GM12878 (cell line): ENCODE results near the gene SLC15A5. TPM values are rescaled to one million over a fixed set of nuclear protein-coding genes. Genes with fewer than 3 reads are reported as not detected.

Source experiments
- ATAC-seq: fragments of 200-7000 bp; cut with Tn5 transposase; 3 replicates; pipeline ENCODE4 v1.9.1; 2020; ENCODE audit warnings: mild to moderate bottlenecking, moderate library complexity
- BruUV-seq: library from RNA; stranded (reverse); fragments of 400-500 nt; replicated peaks from 2 replicates; lab custom pipeline; 2021; lab: Mats Ljungman, UMichigan
- CTCF ChIA-PET: fragments of 300-600 bp; sonication (Branson Sonifier 250); formaldehyde crosslinking; extraction: SDS; loops from one replicate; lab custom pipeline; 2021; ENCODE audit warnings: inconsistent platforms; lab: Yijun Ruan, JAX
- POLR2A ChIA-PET: fragments of 350-600 bp; formaldehyde crosslinking; extraction: SDS; loops from one replicate; lab custom pipeline; 2021; ENCODE audit warnings: inconsistent platforms; lab: Charles Lee
- RAD21 ChIA-PET: fragments of 300-600 bp; sonication (Branson Sonifier 250); formaldehyde crosslinking; loops from one replicate; lab custom pipeline; 2023; ENCODE audit warnings: antibody characterized with exemption; ENCODE audit not compliant: unreplicated experiment; lab: Charles Lee
- SMC1A ChIA-PET: fragments of 300-600 bp; sonication (Branson Sonifier 250); formaldehyde crosslinking; loops from one replicate; lab custom pipeline; 2023; ENCODE audit not compliant: unreplicated experiment, uncharacterized antibody; lab: Charles Lee
- DNase-seq: peaks from one replicate; pipeline ENCODE4 v3.0.0-alpha.2; 2011; ENCODE audit warnings: low read depth, low spot score
- FAIRE-seq: peaks from 3 replicates; lab custom pipeline; 2011; peaks lifted over from hg19 to GRCh38; lab: Jason Lieb, UNC
- H2AFZ ChIP-seq: 2 replicates; pipeline ENCODE4 v1.6.0; 2011; ENCODE audit warnings: low read depth, low read length, control low read depth; ENCODE audit not compliant: control insufficient read depth
- H3K27ac ChIP-seq: 2 replicates; pipeline ENCODE4 v1.5.1; 2011; ENCODE audit warnings: control low read depth; ENCODE audit not compliant: control insufficient read depth, insufficient read depth
- H3K27me3 ChIP-seq, 2 experiments: replicated peaks in 1 of 2; 2 replicates each; pipeline versions ENCODE4 v1.6.0 to v1.6.1; 2011; ENCODE audit warnings: low read length in 1 of 2; ENCODE audit not compliant: control insufficient read depth in 2 of 2, insufficient read depth in 2 of 2
- H3K36me3 ChIP-seq, 2 experiments: 2 replicates each; pipeline ENCODE4 v1.5.1; 2011; ENCODE audit warnings: low read length in 1 of 2; ENCODE audit not compliant: control insufficient read depth in 2 of 2, insufficient read depth in 2 of 2
- H3K4me1 ChIP-seq: 2 replicates; pipeline ENCODE4 v1.6.1; 2011; ENCODE audit warnings: mild to moderate bottlenecking, low read length, moderate library complexity, mixed read lengths; ENCODE audit not compliant: control insufficient read depth, insufficient read depth
- H3K4me2 ChIP-seq: 2 replicates; pipeline ENCODE4 v1.6.0; 2011; ENCODE audit warnings: control low read depth; ENCODE audit not compliant: control insufficient read depth, insufficient read depth
- H3K4me3 ChIP-seq: fragments of 200-600 bp; sonication (generic); 2 replicates; pipeline ENCODE4 v1.5.1; 2016
- H3K79me2 ChIP-seq: 2 replicates; pipeline ENCODE4 v1.6.0; 2011; ENCODE audit warnings: low read length; ENCODE audit not compliant: control insufficient read depth, insufficient read depth
- H3K9ac ChIP-seq: 2 replicates; pipeline ENCODE4 v1.8.0; 2011; ENCODE audit warnings: low read length, control low read depth, mixed read lengths; ENCODE audit not compliant: control insufficient read depth, insufficient read depth
- H3K9me3 ChIP-seq: replicated peaks from 3 replicates; pipeline ENCODE4 v1.5.1; 2011; ENCODE audit warnings: mild to moderate bottlenecking, low read length; ENCODE audit not compliant: control insufficient read depth, insufficient read depth
- H4K20me1 ChIP-seq: 2 replicates; pipeline ENCODE4 v1.6.0; 2011; ENCODE audit not compliant: control insufficient read depth, insufficient read depth
- BHLHE40 ChIP-seq, 2 experiments: fragments of 450-650 bp in 1 of 2; IDR thresholded peaks; 2 replicates each; pipeline ENCODE4 v1.6.1; 2011 to 2017; ENCODE audit warnings: low read depth in 2 of 2, borderline replicate concordance in 1 of 2, improper control_type of control experiment in 1 of 2, low read length in 1 of 2, mild to moderate bottlenecking in 1 of 2
- HDAC6 ChIP-seq: fragments of 200-600 bp; sonication (generic); IDR thresholded peaks from one replicate; pipeline ENCODE4 v1.8.0; 2017; ENCODE audit warnings: antibody characterized with exemption; ENCODE audit not compliant: unreplicated experiment
- NFXL1 ChIP-seq: fragments of 450-650 bp; IDR thresholded peaks from 2 replicates; pipeline ENCODE4 v1.6.1; 2017; ENCODE audit warnings: antibody characterized with exemption, mild to moderate bottlenecking, borderline replicate concordance
- POLR2AphosphoS5 ChIP-seq: IDR thresholded peaks from 2 replicates; pipeline ENCODE4 v1.6.1; 2011; ENCODE audit warnings: mild to moderate bottlenecking, low read length, inconsistent platforms
- RAD21 ChIP-seq: IDR thresholded peaks from 2 replicates; pipeline ENCODE4 v1.6.1; 2011; ENCODE audit warnings: mild to moderate bottlenecking, low read depth, low read length, moderate library complexity; ENCODE audit not compliant: insufficient read depth
- RBBP5 ChIP-seq: fragments of 200-600 bp; sonication (generic); conservative IDR thresholded peaks from 2 replicates; pipeline ENCODE4 v1.6.1; 2016
- SMAD1 ChIP-seq: fragments of 450-650 bp; IDR thresholded peaks from 2 replicates; pipeline ENCODE4 v1.6.1; 2018; ENCODE audit warnings: mild to moderate bottlenecking, low read depth; ENCODE audit not compliant: partially characterized antibody
- ZNF207 ChIP-seq: fragments of 450-650 bp; IDR thresholded peaks from 2 replicates; pipeline ENCODE4 v1.6.1; 2014; ENCODE audit warnings: antibody characterized with exemption, mild to moderate bottlenecking, borderline replicate concordance
- ZNF384 ChIP-seq: IDR thresholded peaks from 2 replicates; pipeline ENCODE4 v1.6.1; 2012; ENCODE audit warnings: low read depth, mild to moderate bottlenecking, low read length, improper control_type of control experiment, borderline replicate concordance
- WGBS: methylation state at CpG from one replicate; pipeline ENCODE4 v1.1.6; 2016; ENCODE audit warnings: low lambda C conversion rate; ENCODE audit not compliant: insufficient replicate concordance, insufficient coverage; ENCODE audit errors: missing lambda C conversion rate; 5-methylcytosine and 5-hydroxymethylcytosine counted together
- in situ Hi-C: fragments of 300-500 bp; cut with MboI; formaldehyde crosslinking; loops from 9 replicates; pipeline ENCODE4 v1.14.3; 2018; ENCODE audit warnings: mixed read lengths
- intact Hi-C: fragments of 100-400 bp; cut with micrococcal nuclease; formaldehyde crosslinking; loops from one replicate; pipeline ENCODE4 v1.14.2; 2022; ENCODE audit not compliant: unreplicated experiment
- polyA plus RNA-seq, 11 experiments: library from polyadenylated mRNA; depleted of rRNA in 4 of 11; unstranded in 6 of 11; stranded (reverse) in 5 of 11; fragments of >200 nt; fragmentation: Nextera tagmentation in 4 of 11; fragmentation: Illumina TruSeq in 1 of 11; extraction: Ambion mirVana in 4 of 11; extraction: Trizol in 1 of 11; gene quantifications; 1 replicate in 1 of 11; 2 replicates in 10 of 11; pipeline versions ENCODE4 v1.2.1 to v1.2.3, GENCODE V29; 2011 to 2016; ENCODE audit warnings: inconsistent platforms in 2 of 11, missing spikeins in 2 of 11, low read depth in 1 of 11
- total RNA-seq, 4 experiments: library from RNA; depleted of rRNA in 3 of 4; stranded (reverse); fragments of >200 nt in 3 of 4; fragmentation: Illumina TruSeq in 1 of 4; extraction: Trizol in 1 of 4; gene quantifications; 2 replicates each; pipeline versions ENCODE4 v1.2.1 to v1.2.3, GENCODE V29; 2013 to 2021
- TF ChIP-seq, protein P1 (sequence below): fragments of 450-650 bp; IDR thresholded peaks from 2 replicates; pipeline ENCODE4 v1.6.1; 2016; ENCODE audit warnings: mild to moderate bottlenecking
- TF ChIP-seq, protein P2 (sequence below): IDR thresholded peaks from 2 replicates; pipeline ENCODE4 v1.6.1; 2012; ENCODE audit warnings: low read depth, low read length, improper control_type of control experiment
- TF ChIP-seq, protein P3 (sequence below): fragments of 150-350 bp; IDR thresholded peaks from 2 replicates; pipeline ENCODE4 v1.6.1; 2016; ENCODE audit warnings: low read depth, low read length
- TF ChIP-seq, protein P4 (sequence below): fragments of 450-650 bp; conservative IDR thresholded peaks from 2 replicates; pipeline ENCODE4 v1.6.1; 2017; ENCODE audit warnings: mild to moderate bottlenecking, moderate library complexity

SLC15A5 gene
- total and polyA plus RNA-seq, 10 of the 15 experiments (the other 5 are each of a cell fraction or from before 2014, with no cell fraction given): not detected

DNA sequence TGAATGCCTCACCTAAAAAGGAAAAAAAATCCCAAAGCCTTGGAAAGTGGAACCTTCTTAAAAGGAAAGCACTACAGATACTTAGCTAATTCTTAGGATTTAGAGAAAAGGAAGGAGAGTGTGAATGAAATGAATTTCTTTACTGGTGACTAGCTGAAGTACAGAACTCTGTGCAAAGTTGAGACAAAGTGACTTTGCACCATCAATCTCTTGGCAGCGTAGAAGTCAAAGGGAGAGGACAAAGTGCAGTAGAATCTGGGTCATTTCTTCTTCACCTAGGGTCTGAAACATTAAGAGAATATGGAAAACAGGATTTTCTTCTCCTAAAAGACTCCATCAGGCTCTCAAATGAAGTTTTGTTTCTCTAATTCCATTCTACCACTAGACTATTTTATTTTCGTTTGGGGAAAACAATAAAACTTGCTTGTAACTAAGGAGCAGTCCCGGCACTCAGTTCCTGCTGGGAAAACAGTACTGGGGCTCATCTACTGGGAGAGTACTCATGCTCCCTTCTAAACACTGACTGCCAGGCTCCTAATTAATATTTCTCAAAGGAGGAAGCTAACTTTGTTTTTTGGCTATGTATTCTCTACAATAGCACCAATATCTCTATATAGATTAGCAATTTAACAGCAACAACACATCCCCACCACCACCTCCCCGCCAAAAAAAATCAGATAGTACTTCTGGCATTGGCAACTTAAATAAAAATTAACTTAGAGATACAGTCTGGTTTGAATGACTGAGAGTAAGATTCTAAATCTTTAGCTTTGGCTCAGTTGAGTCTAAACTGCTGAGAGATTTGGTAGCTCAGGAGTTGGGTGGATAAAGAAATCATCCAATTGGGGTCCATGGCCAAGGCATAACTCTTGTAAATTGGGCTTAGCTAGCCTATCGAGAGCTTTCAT is 110.7 kb downstream of the SLC15A5 start (continued):
- TF ChIP-seq RBBP5 (no peak), HDAC6 (no peak), POLR2AphosphoS5 (no peak), ZNF384 (no peak), SMAD1 (no peak)
- TF ChIP-seq, protein P1, sequence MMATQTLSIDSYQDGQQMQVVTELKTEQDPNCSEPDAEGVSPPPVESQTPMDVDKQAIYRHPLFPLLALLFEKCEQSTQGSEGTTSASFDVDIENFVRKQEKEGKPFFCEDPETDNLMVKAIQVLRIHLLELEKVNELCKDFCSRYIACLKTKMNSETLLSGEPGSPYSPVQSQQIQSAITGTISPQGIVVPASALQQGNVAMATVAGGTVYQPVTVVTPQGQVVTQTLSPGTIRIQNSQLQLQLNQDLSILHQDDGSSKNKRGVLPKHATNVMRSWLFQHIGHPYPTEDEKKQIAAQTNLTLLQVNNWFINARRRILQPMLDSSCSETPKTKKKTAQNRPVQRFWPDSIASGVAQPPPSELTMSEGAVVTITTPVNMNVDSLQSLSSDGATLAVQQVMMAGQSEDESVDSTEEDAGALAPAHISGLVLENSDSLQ: no peak
- TF ChIP-seq, protein P2, sequence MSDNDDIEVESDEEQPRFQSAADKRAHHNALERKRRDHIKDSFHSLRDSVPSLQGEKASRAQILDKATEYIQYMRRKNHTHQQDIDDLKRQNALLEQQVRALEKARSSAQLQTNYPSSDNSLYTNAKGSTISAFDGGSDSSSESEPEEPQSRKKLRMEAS: no peak
- TF ChIP-seq, all 136 proteins: peak for 0

DNA sequence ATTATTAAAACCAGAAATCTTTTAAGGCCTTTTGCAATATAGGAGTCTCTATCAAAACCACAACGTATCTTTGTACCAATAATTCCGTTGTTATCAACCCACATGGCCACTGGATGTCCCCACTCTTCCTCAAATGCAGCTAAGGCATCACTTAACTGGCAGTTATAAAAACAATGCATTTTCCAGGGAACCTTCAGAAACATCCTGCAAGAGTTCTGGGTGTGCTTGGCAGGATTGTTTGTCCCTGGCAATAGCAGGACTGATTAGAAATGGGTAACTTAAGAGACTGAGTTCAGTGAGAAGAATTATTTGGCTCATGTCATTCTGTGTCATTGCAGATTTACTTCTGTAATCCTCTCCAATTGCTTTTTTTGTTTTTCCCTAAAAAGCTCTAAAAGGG is 112.0 kb downstream of the SLC15A5 start:
- CTCF ChIA-PET: interaction anchor here (0.6 to 4.5 kb wide), 4 partner anchors 188 to 1064 kb away, joined by 3 to 21 read pairs (median 3); no protein-coding TSS in a partner anchor
- H3K4me2 ChIP-seq: no peak overlapping the region
- H3K9me3 ChIP-seq: no peaks in the 10 kb centered on the region
- H3K4me1 ChIP-seq: no peaks in the 10 kb centered on the region
- no peak overlapping the region for H3K27ac ChIP-seq
- DNase-seq: no peak
- POLR2A ChIA-PET: no interaction called here
- no peak overlapping the region for H3K9ac ChIP-seq
- peak; percentile 54; the same call in 2 of the 3 replicates for ATAC-seq
- H3K36me3 ChIP-seq: no peaks in the 10 kb centered on the region
- WGBS: 0% methylated on average over 2 of the region's 2 CpGs
- SMC1A ChIA-PET: interaction anchor here (0.6 to 1.3 kb wide), 3 partner anchors 21 to 1350 kb away, joined by 3 to 4 read pairs (median 3); no protein-coding TSS in a partner anchor
- no peak overlapping the region for H2AFZ ChIP-seq
- no peaks in the 10 kb centered on the region for H3K79me2 ChIP-seq
- no TSS peak for BruUV-seq
- H3K4me3 ChIP-seq: no peak overlapping the region
- intact Hi-C loops: loop anchor here (1.0 kb wide), 1 partner anchor 195 kb away; no protein-coding TSS in a partner anchor
- no peaks in the 10 kb centered on the region; a peak in 1 of 4 replicates for H3K27me3 ChIP-seq
- H4K20me1 ChIP-seq: no peaks in the 10 kb centered on the region
- no peak for FAIRE-seq
- in situ Hi-C loops: no loop called here
- RAD21 ChIA-PET: interaction anchor here (1.2 kb wide), 1 partner anchor 220 kb away, joined by 3 read pairs; no protein-coding TSS in a partner anchor
- TF ChIP-seq NFXL1 (no peak), BHLHE40 (IDR thresholded peaks at IDR 0.05; ENCODE audit: borderline replicate concordance in 1 of 2, low read depth in 2 of 2, low read length in 1 of 2) (no peak), ZNF207 (no peak), RAD21 (peak; percentile 79), RBBP5 (no peak)
- TF ChIP-seq, protein P3, sequence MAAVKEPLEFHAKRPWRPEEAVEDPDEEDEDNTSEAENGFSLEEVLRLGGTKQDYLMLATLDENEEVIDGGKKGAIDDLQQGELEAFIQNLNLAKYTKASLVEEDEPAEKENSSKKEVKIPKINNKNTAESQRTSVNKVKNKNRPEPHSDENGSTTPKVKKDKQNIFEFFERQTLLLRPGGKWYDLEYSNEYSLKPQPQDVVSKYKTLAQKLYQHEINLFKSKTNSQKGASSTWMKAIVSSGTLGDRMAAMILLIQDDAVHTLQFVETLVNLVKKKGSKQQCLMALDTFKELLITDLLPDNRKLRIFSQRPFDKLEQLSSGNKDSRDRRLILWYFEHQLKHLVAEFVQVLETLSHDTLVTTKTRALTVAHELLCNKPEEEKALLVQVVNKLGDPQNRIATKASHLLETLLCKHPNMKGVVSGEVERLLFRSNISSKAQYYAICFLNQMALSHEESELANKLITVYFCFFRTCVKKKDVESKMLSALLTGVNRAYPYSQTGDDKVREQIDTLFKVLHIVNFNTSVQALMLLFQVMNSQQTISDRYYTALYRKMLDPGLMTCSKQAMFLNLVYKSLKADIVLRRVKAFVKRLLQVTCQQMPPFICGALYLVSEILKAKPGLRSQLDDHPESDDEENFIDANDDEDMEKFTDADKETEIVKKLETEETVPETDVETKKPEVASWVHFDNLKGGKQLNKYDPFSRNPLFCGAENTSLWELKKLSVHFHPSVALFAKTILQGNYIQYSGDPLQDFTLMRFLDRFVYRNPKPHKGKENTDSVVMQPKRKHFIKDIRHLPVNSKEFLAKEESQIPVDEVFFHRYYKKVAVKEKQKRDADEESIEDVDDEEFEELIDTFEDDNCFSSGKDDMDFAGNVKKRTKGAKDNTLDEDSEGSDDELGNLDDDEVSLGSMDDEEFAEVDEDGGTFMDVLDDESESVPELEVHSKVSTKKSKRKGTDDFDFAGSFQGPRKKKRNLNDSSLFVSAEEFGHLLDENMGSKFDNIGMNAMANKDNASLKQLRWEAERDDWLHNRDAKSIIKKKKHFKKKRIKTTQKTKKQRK: no peak
- TF ChIP-seq, protein P4, sequence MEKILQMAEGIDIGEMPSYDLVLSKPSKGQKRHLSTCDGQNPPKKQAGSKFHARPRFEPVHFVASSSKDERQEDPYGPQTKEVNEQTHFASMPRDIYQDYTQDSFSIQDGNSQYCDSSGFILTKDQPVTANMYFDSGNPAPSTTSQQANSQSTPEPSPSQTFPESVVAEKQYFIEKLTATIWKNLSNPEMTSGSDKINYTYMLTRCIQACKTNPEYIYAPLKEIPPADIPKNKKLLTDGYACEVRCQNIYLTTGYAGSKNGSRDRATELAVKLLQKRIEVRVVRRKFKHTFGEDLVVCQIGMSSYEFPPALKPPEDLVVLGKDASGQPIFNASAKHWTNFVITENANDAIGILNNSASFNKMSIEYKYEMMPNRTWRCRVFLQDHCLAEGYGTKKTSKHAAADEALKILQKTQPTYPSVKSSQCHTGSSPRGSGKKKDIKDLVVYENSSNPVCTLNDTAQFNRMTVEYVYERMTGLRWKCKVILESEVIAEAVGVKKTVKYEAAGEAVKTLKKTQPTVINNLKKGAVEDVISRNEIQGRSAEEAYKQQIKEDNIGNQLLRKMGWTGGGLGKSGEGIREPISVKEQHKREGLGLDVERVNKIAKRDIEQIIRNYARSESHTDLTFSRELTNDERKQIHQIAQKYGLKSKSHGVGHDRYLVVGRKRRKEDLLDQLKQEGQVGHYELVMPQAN: no peak
